SK-N-SH treated with all-trans-retinoic acid at 6 μM for 48 hours (cell line): ENCODE data around the gene HIF1AN.

Source experiments
- ARNTL ChIP-seq: fragments of 450-650 bp; formaldehyde crosslinking; IDR thresholded peaks from 2 replicates; pipeline ENCODE4 v1.5.0; 2020; ENCODE audit warnings: low read depth, mild to moderate bottlenecking, moderate library complexity, borderline replicate concordance
- CSDC2 ChIP-seq: fragments of 250-450 bp; sonication (Bioruptor Pico); IDR thresholded peaks from 2 replicates; pipeline ENCODE4 v1.5.0; 2020; ENCODE audit warnings: mild to moderate bottlenecking, moderate library complexity
- ISL1 ChIP-seq: fragments of 250-450 bp; sonication (Bioruptor Pico); IDR thresholded peaks from 2 replicates; pipeline ENCODE4 v2.1.2; 2022; ENCODE audit warnings: mild to moderate bottlenecking, moderate library complexity
- OSR1 ChIP-seq: fragments of 250-450 bp; sonication (Bioruptor Pico); IDR thresholded peaks from 2 replicates; pipeline ENCODE4 v1.8.0; 2022; ENCODE audit warnings: moderate library complexity, mild to moderate bottlenecking, inconsistent platforms
- RARB ChIP-seq: fragments of 250-450 bp; sonication (Bioruptor Pico); IDR thresholded peaks from 2 replicates; pipeline ENCODE4 v1.8.0; 2021; ENCODE audit warnings: mild to moderate bottlenecking, moderate library complexity
- TOX ChIP-seq: fragments of 250-450 bp; sonication (Bioruptor Pico); IDR thresholded peaks from 2 replicates; pipeline ENCODE4 v1.8.0; 2021; ENCODE audit warnings: mild to moderate bottlenecking, moderate library complexity, borderline replicate concordance
- TSHZ2 ChIP-seq: fragments of 250-450 bp; sonication (Bioruptor Pico); IDR thresholded peaks from 2 replicates; pipeline ENCODE4 v1.5.0; 2020; ENCODE audit warnings: mild to moderate bottlenecking, moderate library complexity
- ZC3H10 ChIP-seq: fragments of 250-450 bp; sonication (Bioruptor Pico); IDR thresholded peaks from 2 replicates; pipeline ENCODE4 v1.5.1; 2021; ENCODE audit warnings: mild to moderate bottlenecking, moderate library complexity
- ZFP3 ChIP-seq: fragments of 250-450 bp; sonication (Bioruptor Pico); IDR thresholded peaks from 2 replicates; pipeline ENCODE4 v1.5.0; 2020; ENCODE audit warnings: mild to moderate bottlenecking, moderate library complexity
- ZFP30 ChIP-seq: fragments of 450-650 bp; formaldehyde crosslinking; IDR thresholded peaks from 2 replicates; pipeline ENCODE4 v1.5.0; 2022; ENCODE audit warnings: mild to moderate bottlenecking, moderate library complexity
- ZNF8 ChIP-seq: fragments of 450-650 bp; formaldehyde crosslinking; IDR thresholded peaks from 2 replicates; pipeline ENCODE4 v1.5.0; 2020; ENCODE audit warnings: mild to moderate bottlenecking, moderate library complexity
- TF ChIP-seq, protein P1 (sequence below): fragments of 250-450 bp; sonication (Bioruptor Pico); IDR thresholded peaks from 2 replicates; pipeline ENCODE4 v1.8.0; 2021; ENCODE audit warnings: low read depth, mild to moderate bottlenecking, moderate library complexity, borderline replicate concordance
- TF ChIP-seq, protein P2 (sequence below): fragments of 250-450 bp; sonication (Bioruptor Pico); IDR thresholded peaks from 2 replicates; pipeline ENCODE4 v1.8.0; 2020; ENCODE audit warnings: mild to moderate bottlenecking, moderate library complexity, borderline replicate concordance

DNA sequence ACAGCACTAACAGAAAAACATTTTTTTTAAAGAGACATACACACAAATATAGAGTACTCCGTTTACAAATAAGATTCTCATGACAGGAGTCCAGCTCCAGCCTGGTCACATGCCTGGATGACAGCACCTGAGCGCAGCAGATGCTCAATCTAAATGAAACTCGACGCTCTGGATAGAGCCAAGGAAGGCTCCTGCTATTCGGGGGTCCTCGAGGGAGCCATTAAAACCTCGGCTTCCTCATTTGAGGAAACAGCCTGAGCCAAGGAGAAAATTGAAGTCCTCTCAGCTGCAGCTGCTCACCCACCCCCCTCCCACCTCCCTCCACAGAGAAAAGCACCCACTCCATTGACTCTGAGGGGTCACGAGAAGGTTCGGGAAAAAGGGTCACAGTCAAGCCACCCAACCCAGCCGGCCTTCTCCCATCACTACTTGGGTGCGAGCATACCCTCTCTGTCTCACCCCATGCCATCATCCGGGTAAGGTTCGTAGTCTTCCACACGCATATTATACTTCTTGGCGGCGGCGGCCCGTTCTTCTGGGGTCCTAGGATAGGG, 6.7 kb upstream of the HIF1AN start:
- TF ChIP-seq TOX (CRISPR knock-in tag), result no peak
- TF ChIP-seq, protein P1, sequence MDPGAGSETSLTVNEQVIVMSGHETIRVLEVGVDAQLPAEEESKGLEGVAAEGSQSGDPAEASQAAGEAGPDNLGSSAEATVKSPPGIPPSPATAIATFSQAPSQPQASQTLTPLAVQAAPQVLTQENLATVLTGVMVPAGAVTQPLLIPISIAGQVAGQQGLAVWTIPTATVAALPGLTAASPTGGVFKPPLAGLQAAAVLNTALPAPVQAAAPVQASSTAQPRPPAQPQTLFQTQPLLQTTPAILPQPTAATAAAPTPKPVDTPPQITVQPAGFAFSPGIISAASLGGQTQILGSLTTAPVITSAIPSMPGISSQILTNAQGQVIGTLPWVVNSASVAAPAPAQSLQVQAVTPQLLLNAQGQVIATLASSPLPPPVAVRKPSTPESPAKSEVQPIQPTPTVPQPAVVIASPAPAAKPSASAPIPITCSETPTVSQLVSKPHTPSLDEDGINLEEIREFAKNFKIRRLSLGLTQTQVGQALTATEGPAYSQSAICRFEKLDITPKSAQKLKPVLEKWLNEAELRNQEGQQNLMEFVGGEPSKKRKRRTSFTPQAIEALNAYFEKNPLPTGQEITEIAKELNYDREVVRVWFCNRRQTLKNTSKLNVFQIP (CRISPR knock-in tag), result no peak
- no peak for TF ChIP-seq ZFP30 (CRISPR knock-in tag)
- TF ChIP-seq ARNTL (CRISPR knock-in tag), result no peak
- TF ChIP-seq RARB (CRISPR knock-in tag), result no peak
- TF ChIP-seq OSR1 (CRISPR knock-in tag), result no peak
- TF ChIP-seq ZC3H10 (CRISPR knock-in tag), result no peak
- TF ChIP-seq ZFP3, result no peak
- no peak for TF ChIP-seq ZNF8
- no peak for TF ChIP-seq CSDC2 (CRISPR knock-in tag)
- TF ChIP-seq, protein P2, sequence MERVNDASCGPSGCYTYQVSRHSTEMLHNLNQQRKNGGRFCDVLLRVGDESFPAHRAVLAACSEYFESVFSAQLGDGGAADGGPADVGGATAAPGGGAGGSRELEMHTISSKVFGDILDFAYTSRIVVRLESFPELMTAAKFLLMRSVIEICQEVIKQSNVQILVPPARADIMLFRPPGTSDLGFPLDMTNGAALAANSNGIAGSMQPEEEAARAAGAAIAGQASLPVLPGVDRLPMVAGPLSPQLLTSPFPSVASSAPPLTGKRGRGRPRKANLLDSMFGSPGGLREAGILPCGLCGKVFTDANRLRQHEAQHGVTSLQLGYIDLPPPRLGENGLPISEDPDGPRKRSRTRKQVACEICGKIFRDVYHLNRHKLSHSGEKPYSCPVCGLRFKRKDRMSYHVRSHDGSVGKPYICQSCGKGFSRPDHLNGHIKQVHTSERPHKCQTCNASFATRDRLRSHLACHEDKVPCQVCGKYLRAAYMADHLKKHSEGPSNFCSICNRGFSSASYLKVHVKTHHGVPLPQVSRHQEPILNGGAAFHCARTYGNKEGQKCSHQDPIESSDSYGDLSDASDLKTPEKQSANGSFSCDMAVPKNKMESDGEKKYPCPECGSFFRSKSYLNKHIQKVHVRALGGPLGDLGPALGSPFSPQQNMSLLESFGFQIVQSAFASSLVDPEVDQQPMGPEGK (CRISPR knock-in tag), result no peak
- TF ChIP-seq TSHZ2, result no peak
- TF ChIP-seq ISL1 (CRISPR knock-in tag), result no peak
